Fibroblast of lung (primary cell): Measurements from ENCODE around the gene CALN1. TPM values are rescaled to one million over a fixed set of nuclear protein-coding genes. Genes with fewer than 3 reads are reported as not detected.

Source experiments
- DNase-seq, 2 donors: peaks; one replicate each; pipeline versions ENCODE4 v3.0.0 to v3.0.0-alpha.2; 2010; ENCODE audit warnings: low read depth in 2 of 2
- H2AFZ ChIP-seq: 2 replicates; pipeline ENCODE4 v1.5.1; 2012; ENCODE audit warnings: low read length, control low read depth, inconsistent platforms
- H3K27ac ChIP-seq: 2 replicates; pipeline ENCODE4 v1.5.1; 2011; ENCODE audit warnings: low read length, control low read depth; ENCODE audit not compliant: insufficient read depth
- H3K27me3 ChIP-seq: 2 replicates; pipeline ENCODE4 v1.5.1; 2011; ENCODE audit warnings: mild to moderate bottlenecking, low read length; ENCODE audit not compliant: control insufficient read depth, insufficient read depth
- H3K36me3 ChIP-seq: 2 replicates; pipeline ENCODE4 v1.5.1; 2011; ENCODE audit warnings: low read length; ENCODE audit not compliant: control insufficient read depth, insufficient read depth
- H3K4me1 ChIP-seq: 2 replicates; pipeline ENCODE4 v1.5.1; 2011; ENCODE audit warnings: low read length; ENCODE audit not compliant: control insufficient read depth, insufficient read depth; ENCODE audit errors: extremely low read depth
- H3K4me2 ChIP-seq: 2 replicates; pipeline ENCODE4 v1.5.1; 2011; ENCODE audit warnings: low read length, control low read depth; ENCODE audit not compliant: insufficient read depth; ENCODE audit errors: extremely low read depth
- H3K4me3 ChIP-seq, 4 experiments: fragments of 200-600 bp in 1 of 4; sonication (generic) in 1 of 4; replicated peaks in 1 of 4; 2 replicates each; pipeline ENCODE4 v1.5.1; 2011 to 2016; ENCODE audit warnings: low read length in 4 of 4, low read depth in 3 of 4, mild to moderate bottlenecking in 3 of 4, control low read depth in 2 of 4, inconsistent platforms in 1 of 4, mixed read lengths in 1 of 4; ENCODE audit not compliant: insufficient read depth in 1 of 4; ENCODE audit errors: control extremely low read depth in 1 of 4
- H3K79me2 ChIP-seq: 2 replicates; pipeline ENCODE4 v1.5.1; 2012; ENCODE audit warnings: mild to moderate bottlenecking, low read length, inconsistent platforms; ENCODE audit not compliant: control insufficient read depth, insufficient read depth
- H3K9ac ChIP-seq: 2 replicates; pipeline ENCODE4 v1.5.1; 2011; ENCODE audit warnings: mild to moderate bottlenecking, low read length, control low read depth; ENCODE audit not compliant: insufficient read depth
- H3K9me3 ChIP-seq: 2 replicates; pipeline ENCODE4 v1.5.1; 2012; ENCODE audit warnings: low read depth, low read length; ENCODE audit not compliant: control insufficient read depth, insufficient read depth
- H4K20me1 ChIP-seq: 2 replicates; pipeline ENCODE4 v1.5.1; 2011; ENCODE audit warnings: low read length; ENCODE audit not compliant: control insufficient read depth, insufficient read depth; ENCODE audit errors: extremely low read depth
- EZH2 ChIP-seq: IDR thresholded peaks from 2 replicates; pipeline ENCODE4 v1.5.1; 2012; ENCODE audit warnings: low read length, control low read depth, mild to moderate bottlenecking; ENCODE audit errors: missing control alignments
- polyA plus RNA-seq, 2 donors: library from polyadenylated mRNA; depleted of rRNA in 1 of 2; stranded (reverse) in 1 of 2; unstranded in 1 of 2; fragments of >200 nt; gene quantifications; 2 replicates each; pipeline ENCODE4 v1.2.1, GENCODE V29; 2011 to 2012; ENCODE audit warnings: missing spikeins in 1 of 2
- total RNA-seq: library from RNA; depleted of rRNA; stranded (reverse); fragments of >200 nt; gene quantifications from 2 replicates; pipeline ENCODE4 v1.2.1, GENCODE V29; 2014
- TF ChIP-seq, protein P1 (sequence below), 2 donors: IDR thresholded peaks in 1 of 2; conservative IDR thresholded peaks in 1 of 2; 1 replicate in 1 of 2; 2 replicates in 1 of 2; pipeline ENCODE4 v1.5.1; 2011 to 2012; ENCODE audit warnings: low read length in 2 of 2, control low read depth in 1 of 2, inconsistent platforms in 1 of 2, low read depth in 1 of 2, mild to moderate bottlenecking in 1 of 2

The CALN1 gene
- total and polyA plus RNA-seq, 2 donors (not counting 1 experiment from before 2014, with no cell fraction given): not detected

DNA sequence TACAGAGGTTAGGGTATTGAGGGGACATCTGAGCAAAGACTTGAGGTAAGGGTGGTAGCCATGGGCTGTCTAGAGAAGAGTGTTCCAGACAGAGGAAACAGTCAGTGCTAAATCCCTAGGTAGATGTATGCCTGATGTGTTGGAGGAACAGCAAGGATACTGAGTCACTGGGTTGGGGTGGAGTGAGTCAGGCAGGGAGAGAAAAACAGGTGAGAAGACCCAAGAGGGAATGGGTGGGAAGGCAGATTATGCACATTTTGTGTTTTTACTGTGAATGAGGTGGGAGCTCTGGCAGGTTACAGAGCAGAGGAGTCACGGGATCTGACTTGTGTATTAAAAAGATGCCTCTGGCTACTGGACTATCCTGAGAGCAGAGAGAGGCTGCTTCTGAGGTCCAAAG, 285.0 kb downstream of the CALN1 start:
- Histone ChIP-seq H3K4me3 (no peak overlapping the region), H3K9me3 (no peaks in the 10 kb centered on the region), H2AFZ (no peak overlapping the region), H3K79me2 (no peaks in the 10 kb centered on the region), H3K36me3 (no peaks in the 10 kb centered on the region), H3K27ac (no peak overlapping the region), H3K9ac (no peak overlapping the region), H4K20me1 (no peaks in the 10 kb centered on the region), H3K4me1 (no peaks in the 10 kb centered on the region), H3K27me3 (no peaks in the 10 kb centered on the region), H3K4me2 (no peak overlapping the region)
- TF ChIP-seq EZH2: no peak
- TF ChIP-seq, protein P1, sequence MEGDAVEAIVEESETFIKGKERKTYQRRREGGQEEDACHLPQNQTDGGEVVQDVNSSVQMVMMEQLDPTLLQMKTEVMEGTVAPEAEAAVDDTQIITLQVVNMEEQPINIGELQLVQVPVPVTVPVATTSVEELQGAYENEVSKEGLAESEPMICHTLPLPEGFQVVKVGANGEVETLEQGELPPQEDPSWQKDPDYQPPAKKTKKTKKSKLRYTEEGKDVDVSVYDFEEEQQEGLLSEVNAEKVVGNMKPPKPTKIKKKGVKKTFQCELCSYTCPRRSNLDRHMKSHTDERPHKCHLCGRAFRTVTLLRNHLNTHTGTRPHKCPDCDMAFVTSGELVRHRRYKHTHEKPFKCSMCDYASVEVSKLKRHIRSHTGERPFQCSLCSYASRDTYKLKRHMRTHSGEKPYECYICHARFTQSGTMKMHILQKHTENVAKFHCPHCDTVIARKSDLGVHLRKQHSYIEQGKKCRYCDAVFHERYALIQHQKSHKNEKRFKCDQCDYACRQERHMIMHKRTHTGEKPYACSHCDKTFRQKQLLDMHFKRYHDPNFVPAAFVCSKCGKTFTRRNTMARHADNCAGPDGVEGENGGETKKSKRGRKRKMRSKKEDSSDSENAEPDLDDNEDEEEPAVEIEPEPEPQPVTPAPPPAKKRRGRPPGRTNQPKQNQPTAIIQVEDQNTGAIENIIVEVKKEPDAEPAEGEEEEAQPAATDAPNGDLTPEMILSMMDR (conservative IDR thresholded peaks at IDR 0.05 in 1 of 2, IDR thresholded peaks at IDR 0.05 in 1 of 2; ENCODE audit: low read depth in 1 of 2, low read length in 2 of 2): no peak
- DNase-seq: no peak

DNA sequence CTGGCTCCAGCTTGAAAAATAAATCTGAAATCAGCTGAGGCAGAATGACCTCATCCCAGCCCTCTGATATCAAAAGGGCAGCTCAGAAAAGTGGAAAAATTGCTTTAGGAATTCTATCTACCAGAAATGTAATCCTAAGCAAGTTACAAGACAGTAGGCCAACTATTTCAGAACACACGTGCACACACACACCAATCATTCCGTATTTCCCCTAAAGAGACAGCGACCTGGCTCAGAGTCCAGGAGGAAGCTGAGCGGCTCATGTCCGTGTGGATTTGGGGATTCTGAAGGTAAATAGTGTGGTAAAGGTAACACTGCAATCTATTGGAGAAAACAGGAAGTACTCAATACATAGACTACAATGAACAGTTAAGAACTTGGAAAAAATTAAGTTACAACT, 288.2 kb downstream of the CALN1 start:
- Histone ChIP-seq H3K27ac (no peak overlapping the region), H3K36me3 (no peaks in the 10 kb centered on the region), H3K9me3 (no peaks in the 10 kb centered on the region), H3K79me2 (no peaks in the 10 kb centered on the region), H3K27me3 (no peaks in the 10 kb centered on the region), H3K4me3 (no peak overlapping the region), H3K4me2 (no peak overlapping the region), H2AFZ (no peak overlapping the region), H4K20me1 (no peaks in the 10 kb centered on the region), H3K9ac (no peak overlapping the region), H3K4me1 (no peaks in the 10 kb centered on the region)
- no peak for DNase-seq
- TF ChIP-seq, protein P1 (conservative IDR thresholded peaks at IDR 0.05 in 1 of 2, IDR thresholded peaks at IDR 0.05 in 1 of 2; ENCODE audit: low read depth in 1 of 2, low read length in 2 of 2): no peak
- no peak for TF ChIP-seq EZH2

DNA sequence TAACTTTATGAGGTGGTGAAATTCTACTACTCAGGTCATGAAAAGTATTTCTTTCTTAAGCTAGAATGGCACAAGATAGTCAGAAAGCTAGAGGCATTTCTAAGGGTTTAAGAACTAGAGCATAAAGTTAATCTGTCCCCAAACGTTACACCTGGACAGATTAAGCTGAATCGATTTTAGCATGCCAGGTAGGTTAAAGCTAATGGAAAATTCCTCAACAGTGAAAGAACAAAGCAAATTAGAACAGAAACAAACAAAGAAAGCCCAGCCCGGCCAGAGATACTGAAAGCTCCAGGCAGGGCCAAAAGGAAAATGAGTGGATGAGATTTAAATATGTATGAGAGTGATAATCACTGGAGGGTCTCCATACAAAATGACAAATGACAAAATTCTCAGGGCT, 293.8 kb downstream of the CALN1 start:
- Histone ChIP-seq H3K4me2 (no peak overlapping the region), H3K9ac (no peak overlapping the region)
- TF ChIP-seq, protein P1 (conservative IDR thresholded peaks at IDR 0.05 in 1 of 2, IDR thresholded peaks at IDR 0.05 in 1 of 2; ENCODE audit: low read depth in 1 of 2, low read length in 2 of 2): no peak
- no peak for TF ChIP-seq EZH2

More for the DNA sequence above, 293.8 kb downstream of the CALN1 start:
- Histone ChIP-seq H2AFZ (no peak overlapping the region), H3K36me3 (no peaks in the 10 kb centered on the region), H3K4me1 (no peaks in the 10 kb centered on the region), H3K79me2 (no peaks in the 10 kb centered on the region), H3K4me3 (no peak overlapping the region), H4K20me1 (no peaks in the 10 kb centered on the region), H3K27me3 (no peaks in the 10 kb centered on the region), H3K27ac (no peak overlapping the region), H3K9me3 (no peaks in the 10 kb centered on the region)
- DNase-seq: no peak
